GM18517 (cell line): ENCODE results near the gene GFPT2.

Experiments
- ATAC-seq: cut with Tn5 transposase; IDR thresholded peaks from one replicate; pipeline ENCODE4 v1.9.1; 2021; ENCODE audit warnings: mild to moderate bottlenecking, moderate library complexity; ENCODE audit not compliant: unreplicated experiment

GFPT2 gene

DNA sequence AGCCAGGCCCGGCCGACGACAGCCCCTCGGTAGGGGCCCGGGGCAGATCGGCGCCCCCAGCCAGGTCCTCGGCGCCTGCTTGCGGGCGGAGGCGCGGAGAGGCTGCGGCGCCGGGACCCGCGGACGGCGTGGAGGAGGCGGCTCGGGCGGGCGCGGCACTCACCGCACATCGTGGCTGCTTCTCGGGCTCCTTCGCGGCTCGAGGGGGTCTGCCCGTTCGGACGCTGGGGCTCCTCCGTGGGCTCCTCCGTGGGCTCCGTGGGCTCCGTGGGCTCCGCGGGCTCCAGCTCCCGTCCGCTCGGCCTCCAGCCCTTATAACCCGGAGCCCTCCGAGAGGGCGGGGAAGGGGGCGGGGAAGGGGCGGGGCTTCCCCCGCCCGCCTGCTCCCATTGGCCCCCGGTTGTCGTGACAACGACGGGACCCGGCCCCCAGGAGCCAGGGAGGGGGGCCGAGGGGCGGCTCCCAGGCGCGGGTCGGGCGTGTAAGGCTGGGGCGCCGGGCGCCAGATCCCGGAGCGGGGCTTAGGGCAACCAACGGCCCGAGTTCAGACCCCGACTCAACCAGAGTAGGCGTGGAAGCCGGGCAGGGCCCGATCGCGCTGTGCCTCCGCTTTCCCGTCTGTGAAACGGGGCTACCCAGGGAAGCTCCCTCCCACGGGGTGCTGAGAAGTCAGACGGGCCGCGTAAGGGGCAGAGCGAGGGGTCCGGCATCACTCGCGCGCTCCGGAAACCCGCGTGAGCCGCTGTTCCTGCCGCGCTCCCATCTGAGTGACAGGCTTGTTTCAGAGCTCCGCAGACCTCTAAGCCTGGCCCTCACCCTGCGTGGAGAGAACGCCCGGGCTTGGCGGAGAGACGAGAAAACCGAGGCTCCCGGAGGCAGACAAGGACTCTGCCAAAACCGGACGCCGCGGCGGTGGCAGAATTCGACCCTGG is at the start of gene GFPT2:
TSS of gene GFPT2 (minus strand) at position 289 of the 932 bp plus-strand sequence. CDS start at position 170, 119 bp downstream.
- no peak for ATAC-seq

DNA sequence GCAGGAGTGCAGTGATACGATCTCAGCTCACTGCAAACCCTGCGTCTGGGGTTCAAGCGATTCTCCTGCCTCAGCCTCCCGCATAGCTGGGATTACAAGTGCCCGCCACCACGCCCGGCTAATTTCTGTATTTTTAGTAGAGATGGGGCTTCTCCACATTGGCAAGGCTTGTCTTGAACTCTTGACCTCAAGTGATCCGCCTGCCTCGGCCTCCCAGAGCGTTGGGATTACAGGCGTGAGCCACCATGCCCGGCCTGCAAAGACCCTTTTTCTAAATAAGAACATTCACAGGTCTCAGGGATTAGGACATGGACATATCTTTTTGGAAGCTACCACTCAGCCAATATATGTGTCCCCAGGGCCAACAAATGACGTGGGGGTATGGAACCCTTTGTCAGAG is 49.6 kb upstream of the GFPT2 start:
- no peak for ATAC-seq

GRCh38 chr5:180401229-180401907 is 48.2 kb upstream of the GFPT2 start:
- ATAC-seq: no peak

- no peak for ATAC-seq
Observed at GRCh38 chr5:180400416-180400815, 47.3 kb upstream of the GFPT2 start.

GRCh38 chr5:180399401-180400215 is 46.5 kb upstream of the GFPT2 start:
- ATAC-seq: no peak

DNA sequence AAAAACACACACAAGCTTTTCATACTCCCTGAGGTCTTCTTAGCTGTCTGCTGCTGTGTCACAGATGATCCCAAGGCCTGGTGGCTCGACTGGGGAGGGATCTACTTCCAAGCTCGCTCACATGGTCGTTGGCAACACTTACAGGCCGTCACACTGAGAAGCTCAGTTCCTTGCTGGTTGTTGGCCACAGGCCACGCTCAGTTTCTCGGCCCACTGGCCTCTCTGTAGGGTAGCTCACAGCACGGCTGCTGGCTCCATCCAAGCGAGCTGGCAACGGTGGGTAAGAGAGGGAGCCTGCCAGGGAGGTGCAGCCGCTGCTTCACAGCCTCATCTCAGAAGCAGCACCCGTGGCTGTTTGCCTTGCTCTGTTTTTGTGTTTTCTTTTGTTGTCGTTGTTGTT is 43.8 kb upstream of the GFPT2 start:
- ATAC-seq: no peak

GRCh38 chr5:180395540-180396274 is 42.6 kb upstream of the GFPT2 start:
- no peak for ATAC-seq

- ATAC-seq: no peak
Observed at GRCh38 chr5:180394031-180394636, 41.0 kb upstream of the GFPT2 start.

GRCh38 chr5:180391276-180391675 is 38.1 kb upstream of the GFPT2 start:
- ATAC-seq: no peak

DNA sequence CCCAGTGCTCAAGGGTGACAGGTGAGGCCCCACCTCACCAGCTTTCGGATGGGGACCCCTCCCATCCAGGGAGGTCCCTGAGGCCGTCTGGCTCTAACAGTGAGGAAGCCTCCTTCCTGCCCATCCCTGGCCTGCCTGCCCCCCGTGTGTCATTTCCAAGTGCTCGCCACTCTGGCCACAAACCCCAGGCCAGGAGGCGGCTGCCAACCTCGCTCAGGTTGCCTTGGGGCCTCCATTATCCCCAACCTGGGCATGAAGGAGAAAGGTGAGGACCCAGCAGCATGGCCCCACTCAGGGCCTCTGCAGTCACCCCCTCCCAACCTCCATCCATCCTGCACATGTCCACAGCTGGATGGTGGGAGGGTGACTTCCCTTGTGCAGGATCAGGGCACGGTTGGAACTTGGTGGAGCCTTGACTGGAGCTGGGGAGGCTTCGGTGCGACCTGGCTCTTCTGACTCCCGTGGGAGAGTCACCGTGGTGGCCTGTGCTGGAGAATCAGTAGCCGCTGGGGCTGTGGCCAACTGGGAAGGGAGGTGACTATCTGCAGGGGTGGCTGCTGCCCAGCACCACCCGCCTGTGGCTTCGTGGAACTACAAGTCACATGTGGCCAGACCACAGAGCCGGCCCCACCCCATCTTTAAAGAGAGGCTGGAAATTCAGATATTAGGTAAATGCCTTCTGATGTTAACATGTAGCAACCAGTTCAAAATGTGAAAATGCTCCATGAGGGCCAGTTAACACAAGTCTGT is 37.5 kb upstream of the GFPT2 start:
- ATAC-seq: no peak

- ATAC-seq: no peak
Observed at GRCh38 chr5:180389252-180390101, 36.3 kb upstream of the GFPT2 start.

DNA sequence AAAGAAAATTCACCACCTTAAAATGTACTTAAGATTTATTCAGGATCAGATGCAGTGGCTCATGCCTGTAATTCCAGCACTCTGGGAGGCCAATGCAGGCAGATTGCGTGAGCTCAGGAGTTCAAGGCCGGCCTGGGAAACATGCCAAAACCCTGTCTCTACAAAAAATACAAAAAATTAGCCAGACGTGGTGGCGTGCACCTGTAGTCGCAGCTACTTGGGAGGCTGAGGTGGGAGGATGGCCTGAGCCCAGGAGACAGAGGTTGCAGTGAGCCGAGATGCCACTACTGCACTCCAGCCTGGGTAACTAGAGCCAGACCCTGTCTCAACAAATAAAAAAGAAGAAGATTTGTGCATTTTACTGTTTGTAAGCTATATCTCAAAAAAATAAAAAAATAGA is 34.7 kb upstream of the GFPT2 start:
- no peak for ATAC-seq

- no peak for ATAC-seq
Observed at GRCh38 chr5:180382926-180383325, 29.8 kb upstream of the GFPT2 start.

GRCh38 chr5:180381851-180382480 is 28.8 kb upstream of the GFPT2 start:
- ATAC-seq: no peak

DNA sequence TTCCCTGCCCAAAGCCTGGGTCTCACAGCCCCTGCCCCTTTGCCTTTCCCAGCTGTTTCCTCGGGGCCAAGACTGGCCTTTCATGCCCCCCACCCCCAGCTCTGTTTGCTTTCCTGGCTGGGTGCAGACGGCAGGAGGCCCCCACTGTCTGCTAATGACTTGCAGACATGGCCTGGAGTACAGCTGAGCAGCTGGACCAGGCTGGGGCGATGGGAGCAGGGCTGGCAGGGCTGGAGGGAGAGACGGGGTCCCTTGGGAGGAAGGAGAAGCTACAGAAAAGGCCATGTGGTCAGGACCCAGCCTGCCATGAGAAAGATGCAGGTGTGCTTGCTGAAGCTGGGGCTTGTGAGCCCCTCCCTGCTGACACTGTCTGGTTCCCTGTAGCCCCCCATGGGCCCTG is 28.3 kb upstream of the GFPT2 start:
- no peak for ATAC-seq

- no peak for ATAC-seq
Observed at GRCh38 chr5:180380856-180381255, 27.7 kb upstream of the GFPT2 start.

DNA sequence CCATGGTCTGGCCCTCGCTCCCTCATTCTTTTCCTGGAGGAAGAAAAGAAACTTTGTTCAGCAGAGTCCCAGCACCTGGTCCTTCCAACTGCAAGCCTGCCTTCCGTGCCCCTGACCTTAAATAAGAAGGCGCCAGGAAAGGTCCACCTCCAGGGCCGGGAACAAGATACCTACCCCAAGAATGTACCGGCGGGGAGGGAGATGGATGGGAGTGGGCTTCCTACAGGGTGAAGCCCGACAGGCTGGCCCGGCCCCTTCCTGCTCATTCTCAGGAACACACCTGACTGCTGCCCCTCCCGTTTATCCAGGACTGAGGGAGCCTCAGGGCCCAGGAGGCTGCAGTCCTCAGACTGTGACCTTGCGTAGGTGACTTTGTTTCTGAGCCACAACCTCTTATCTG is 27.3 kb upstream of the GFPT2 start:
- ATAC-seq: no peak
